ENCODE measurements around the gene TSPAN18.

DNA sequence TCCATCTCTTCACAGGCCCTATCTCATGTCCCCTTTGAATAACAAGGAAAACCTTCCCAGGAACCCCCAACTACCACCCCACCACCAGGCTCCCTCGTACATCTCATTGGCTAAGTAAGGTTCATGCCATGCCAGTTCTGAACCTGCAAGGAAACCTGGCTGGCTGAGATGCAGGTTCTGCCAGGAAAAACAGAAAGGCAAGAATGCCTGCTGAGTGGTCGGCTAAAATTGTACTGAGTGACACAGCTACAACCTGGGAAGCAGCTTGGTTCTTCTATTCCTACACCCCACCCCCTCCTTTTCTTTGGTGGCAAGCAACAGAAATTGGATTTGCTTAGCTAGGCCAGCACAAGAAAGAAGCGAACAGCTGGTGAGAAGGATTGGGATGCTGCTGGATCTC is 36.1 kb upstream of the TSPAN18 start:
- TF ChIP-seq, protein P1, sequence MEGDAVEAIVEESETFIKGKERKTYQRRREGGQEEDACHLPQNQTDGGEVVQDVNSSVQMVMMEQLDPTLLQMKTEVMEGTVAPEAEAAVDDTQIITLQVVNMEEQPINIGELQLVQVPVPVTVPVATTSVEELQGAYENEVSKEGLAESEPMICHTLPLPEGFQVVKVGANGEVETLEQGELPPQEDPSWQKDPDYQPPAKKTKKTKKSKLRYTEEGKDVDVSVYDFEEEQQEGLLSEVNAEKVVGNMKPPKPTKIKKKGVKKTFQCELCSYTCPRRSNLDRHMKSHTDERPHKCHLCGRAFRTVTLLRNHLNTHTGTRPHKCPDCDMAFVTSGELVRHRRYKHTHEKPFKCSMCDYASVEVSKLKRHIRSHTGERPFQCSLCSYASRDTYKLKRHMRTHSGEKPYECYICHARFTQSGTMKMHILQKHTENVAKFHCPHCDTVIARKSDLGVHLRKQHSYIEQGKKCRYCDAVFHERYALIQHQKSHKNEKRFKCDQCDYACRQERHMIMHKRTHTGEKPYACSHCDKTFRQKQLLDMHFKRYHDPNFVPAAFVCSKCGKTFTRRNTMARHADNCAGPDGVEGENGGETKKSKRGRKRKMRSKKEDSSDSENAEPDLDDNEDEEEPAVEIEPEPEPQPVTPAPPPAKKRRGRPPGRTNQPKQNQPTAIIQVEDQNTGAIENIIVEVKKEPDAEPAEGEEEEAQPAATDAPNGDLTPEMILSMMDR (IDR thresholded peaks at IDR 0.05) = no peak
- TF ChIP-seq EP300 (IDR thresholded peaks at IDR 0.05; ENCODE audit: borderline replicate concordance in 1 of 2, low read depth in 1 of 2, low read length in 1 of 2) (no peak), POLR2AphosphoS5 (IDR thresholded peaks at IDR 0.05; ENCODE audit: low read depth, low read length) (no peak), RCOR1 (IDR thresholded peaks at IDR 0.05; ENCODE audit: low read length) (no peak), YY1 (IDR thresholded peaks at IDR 0.05; ENCODE audit: low read depth) (no peak), EZH2phosphoT487 (IDR thresholded peaks at IDR 0.05; ENCODE audit: borderline replicate concordance, low read depth) (no peak), TAF1 (IDR thresholded peaks at IDR 0.05; ENCODE audit: borderline replicate concordance, low read depth, low read length) (no peak)
- TF ChIP-seq, protein P2, sequence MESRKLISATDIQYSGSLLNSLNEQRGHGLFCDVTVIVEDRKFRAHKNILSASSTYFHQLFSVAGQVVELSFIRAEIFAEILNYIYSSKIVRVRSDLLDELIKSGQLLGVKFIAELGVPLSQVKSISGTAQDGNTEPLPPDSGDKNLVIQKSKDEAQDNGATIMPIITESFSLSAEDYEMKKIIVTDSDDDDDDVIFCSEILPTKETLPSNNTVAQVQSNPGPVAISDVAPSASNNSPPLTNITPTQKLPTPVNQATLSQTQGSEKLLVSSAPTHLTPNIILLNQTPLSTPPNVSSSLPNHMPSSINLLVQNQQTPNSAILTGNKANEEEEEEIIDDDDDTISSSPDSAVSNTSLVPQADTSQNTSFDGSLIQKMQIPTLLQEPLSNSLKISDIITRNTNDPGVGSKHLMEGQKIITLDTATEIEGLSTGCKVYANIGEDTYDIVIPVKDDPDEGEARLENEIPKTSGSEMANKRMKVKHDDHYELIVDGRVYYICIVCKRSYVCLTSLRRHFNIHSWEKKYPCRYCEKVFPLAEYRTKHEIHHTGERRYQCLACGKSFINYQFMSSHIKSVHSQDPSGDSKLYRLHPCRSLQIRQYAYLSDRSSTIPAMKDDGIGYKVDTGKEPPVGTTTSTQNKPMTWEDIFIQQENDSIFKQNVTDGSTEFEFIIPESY (IDR thresholded peaks at IDR 0.05; ENCODE audit: borderline replicate concordance, low read depth) = no peak
- TF ChIP-seq, protein P3, sequence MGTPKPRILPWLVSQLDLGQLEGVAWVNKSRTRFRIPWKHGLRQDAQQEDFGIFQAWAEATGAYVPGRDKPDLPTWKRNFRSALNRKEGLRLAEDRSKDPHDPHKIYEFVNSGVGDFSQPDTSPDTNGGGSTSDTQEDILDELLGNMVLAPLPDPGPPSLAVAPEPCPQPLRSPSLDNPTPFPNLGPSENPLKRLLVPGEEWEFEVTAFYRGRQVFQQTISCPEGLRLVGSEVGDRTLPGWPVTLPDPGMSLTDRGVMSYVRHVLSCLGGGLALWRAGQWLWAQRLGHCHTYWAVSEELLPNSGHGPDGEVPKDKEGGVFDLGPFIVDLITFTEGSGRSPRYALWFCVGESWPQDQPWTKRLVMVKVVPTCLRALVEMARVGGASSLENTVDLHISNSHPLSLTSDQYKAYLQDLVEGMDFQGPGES (IDR thresholded peaks at IDR 0.05; ENCODE audit: low read depth, low read length) = no peak
- TF ChIP-seq, protein P4, sequence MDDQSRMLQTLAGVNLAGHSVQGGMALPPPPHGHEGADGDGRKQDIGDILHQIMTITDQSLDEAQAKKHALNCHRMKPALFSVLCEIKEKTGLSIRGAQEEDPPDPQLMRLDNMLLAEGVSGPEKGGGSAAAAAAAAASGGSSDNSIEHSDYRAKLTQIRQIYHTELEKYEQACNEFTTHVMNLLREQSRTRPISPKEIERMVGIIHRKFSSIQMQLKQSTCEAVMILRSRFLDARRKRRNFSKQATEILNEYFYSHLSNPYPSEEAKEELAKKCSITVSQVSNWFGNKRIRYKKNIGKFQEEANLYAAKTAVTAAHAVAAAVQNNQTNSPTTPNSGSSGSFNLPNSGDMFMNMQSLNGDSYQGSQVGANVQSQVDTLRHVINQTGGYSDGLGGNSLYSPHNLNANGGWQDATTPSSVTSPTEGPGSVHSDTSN (IDR thresholded peaks at IDR 0.05) = no peak
